ENCODE results near the gene TSPAN11. TPM values are rescaled to one million over a fixed set of nuclear protein-coding genes. Genes with fewer than 3 reads are reported as not detected.

TSPAN11 gene
- total and polyA plus RNA-seq, 2 donors (not counting 1 experiment from before 2014, with no cell fraction given) = not detected

- Histone ChIP-seq H3K36me3 (replicated peaks in 1 of 2; ENCODE audit: control extremely low read depth in 1 of 2, control insufficient read depth in 1 of 2, extremely low read depth in 1 of 2, insufficient read depth in 2 of 2, low read length in 1 of 2) (no peaks in the 10 kb centered on the region), H4K20me1 (ENCODE audit: control insufficient read depth, insufficient read depth, low read length, poor library complexity, severe bottlenecking) (no peaks in the 10 kb centered on the region), H3K9me3 (ENCODE audit: control extremely low read depth in 1 of 3, control insufficient read depth in 2 of 3, insufficient read depth in 1 of 3, low read length in 2 of 3) (no peaks in the 10 kb centered on the region), H3K4me3 (ENCODE audit: control extremely low read depth in 1 of 5, extremely low read depth in 1 of 5, insufficient read depth in 1 of 5, low read depth in 2 of 5, low read length in 4 of 5) (no peak overlapping the region), H3K9ac (ENCODE audit: low read length) (no peak overlapping the region), H3K4me1 (ENCODE audit: control insufficient read depth in 2 of 2, insufficient read depth in 2 of 2, low read length in 2 of 2) (no peaks in the 10 kb centered on the region), H3K4me2 (replicated peaks; ENCODE audit: low read depth, low read length, poor library complexity, severe bottlenecking) (no peak overlapping the region), H3K27me3 (replicated peaks in 1 of 4; ENCODE audit: control extremely low read depth in 1 of 4, control insufficient read depth in 3 of 4, insufficient read depth in 4 of 4, low read length in 3 of 4) (peaks cover 0 to 2% (median 0%) of the 10 kb centered on the region in 4 experiments), H3K79me2 (ENCODE audit: control insufficient read depth, insufficient read depth, low read length) (no peaks in the 10 kb centered on the region), H2AFZ (ENCODE audit: insufficient read depth, low read depth, low read length, poor library complexity, severe bottlenecking) (no peak overlapping the region), H3K27ac (ENCODE audit: low read length in 2 of 2) (no peak overlapping the region)
- DNase-seq = no peak
- intact Hi-C loops (cut with micrococcal nuclease) = no loop called here
- CTCF ChIA-PET = no interaction called here
- no peak for ATAC-seq (ENCODE audit: low read depth)
- Mint-ChIP-seq H3K27me3 (no peaks in the 10 kb centered on the region), H3K9me3 (ENCODE audit: insufficient read depth) (peaks cover 2% of the 10 kb centered on the region), H3K27ac (no peak overlapping the region), H3K4me3 (no peak overlapping the region), H3K4me1 (no peaks in the 10 kb centered on the region)
- POLR2A ChIA-PET = no interaction called here
- TF ChIP-seq EZH2 (IDR thresholded peaks at IDR 0.05; ENCODE audit: borderline replicate concordance, insufficient read depth, low read depth, low read length, poor library complexity, severe bottlenecking) (no peak), CTCF (IDR thresholded peaks at IDR 0.05) (no peak)
- 82% methylated on average over 14 of the region's 14 CpGs for WGBS (ENCODE audit: insufficient coverage)
These were observed 93.4 kb downstream of the TSPAN11 start for GRCh38 chr12:31019976-31020375.

GRCh38 chr12:31020385-31021166 lies 94.0 kb downstream of the TSPAN11 start:
- no peaks in the 10 kb centered on the region for H3K4me1 Mint-ChIP-seq
- Histone ChIP-seq H3K9me3 (ENCODE audit: control extremely low read depth in 1 of 3, control insufficient read depth in 2 of 3, insufficient read depth in 1 of 3, low read length in 2 of 3) (no peaks in the 10 kb centered on the region), H3K36me3 (replicated peaks in 1 of 2; ENCODE audit: control extremely low read depth in 1 of 2, control insufficient read depth in 1 of 2, extremely low read depth in 1 of 2, insufficient read depth in 2 of 2, low read length in 1 of 2) (no peaks in the 10 kb centered on the region), H3K4me3 (ENCODE audit: control extremely low read depth in 1 of 5, extremely low read depth in 1 of 5, insufficient read depth in 1 of 5, low read depth in 2 of 5, low read length in 4 of 5) (no peak overlapping the region), H3K4me1 (ENCODE audit: control insufficient read depth in 2 of 2, insufficient read depth in 2 of 2, low read length in 2 of 2) (no peaks in the 10 kb centered on the region), H3K27ac (ENCODE audit: low read length in 2 of 2) (no peak overlapping the region), H3K27me3 (replicated peaks in 1 of 4; ENCODE audit: control extremely low read depth in 1 of 4, control insufficient read depth in 3 of 4, insufficient read depth in 4 of 4, low read length in 3 of 4) (peaks cover 0 to 2% (median 0%) of the 10 kb centered on the region in 4 experiments), H3K9ac (ENCODE audit: low read length) (no peak overlapping the region), H4K20me1 (ENCODE audit: control insufficient read depth, insufficient read depth, low read length, poor library complexity, severe bottlenecking) (no peaks in the 10 kb centered on the region), H2AFZ (ENCODE audit: insufficient read depth, low read depth, low read length, poor library complexity, severe bottlenecking) (no peak overlapping the region), H3K79me2 (ENCODE audit: control insufficient read depth, insufficient read depth, low read length) (no peaks in the 10 kb centered on the region), H3K4me2 (replicated peaks; ENCODE audit: low read depth, low read length, poor library complexity, severe bottlenecking) (no peak overlapping the region)
- H3K9me3 Mint-ChIP-seq (ENCODE audit: insufficient read depth) = peaks cover 2% of the 10 kb centered on the region
- whole genome bisulfite sequencing (ENCODE audit: insufficient coverage) = 93% methylated on average over 9 of the region's 11 CpGs
- no peaks in the 10 kb centered on the region for H3K27me3 Mint-ChIP-seq
- no peak for TF ChIP-seq CTCF (IDR thresholded peaks at IDR 0.05)
- TF ChIP-seq EZH2 (IDR thresholded peaks at IDR 0.05; ENCODE audit: borderline replicate concordance, insufficient read depth, low read depth, low read length, poor library complexity, severe bottlenecking) = no peak
- intact Hi-C loops (cut with micrococcal nuclease) = no loop called here
- ChIA-PET POLR2A (no interaction called here), CTCF (no interaction called here)
- H3K4me3 Mint-ChIP-seq = no peak overlapping the region
- DNase-seq (no peak), ATAC-seq (ENCODE audit: low read depth) (no peak)
- no peak overlapping the region for H3K27ac Mint-ChIP-seq
